Measurements from ENCODE around the gene TEX53. TPM values are rescaled to one million over a fixed set of nuclear protein-coding genes. Genes with fewer than 3 reads are reported as not detected.

TEX53 gene
- total RNA-seq: not detected in 2 replicates

GRCh38 chr9:114657705-114658104 lies at the start of gene TEX53:
Gene TEX53, minus strand, starts transcription at chr9:114657805. Its CDS starts 31 bp downstream, at chr9:114657774.
- Histone ChIP-seq H3K36me3 (ENCODE audit: control insufficient read depth, insufficient read depth, low read length) (no peaks in the 10 kb centered on the region), H3K4me3 (ENCODE audit: low read depth, low read length) (no peak within 1 kb of the TSS), H3K27me3 (ENCODE audit: control insufficient read depth, insufficient read depth, low read length) (no peaks in the 10 kb centered on the region)
- no peak for DNase-seq (ENCODE audit: low read depth)
- TF ChIP-seq CTCF (IDR thresholded peaks at IDR 0.05; ENCODE audit: insufficient read depth, low read length, poor library complexity, severe bottlenecking): no peak

- Histone ChIP-seq H3K27me3 (ENCODE audit: control insufficient read depth, insufficient read depth, low read length) (no peaks in the 10 kb centered on the region), H3K36me3 (ENCODE audit: control insufficient read depth, insufficient read depth, low read length) (no peaks in the 10 kb centered on the region), H3K4me3 (ENCODE audit: low read depth, low read length) (no peak overlapping the region)
- no peak for TF ChIP-seq CTCF (IDR thresholded peaks at IDR 0.05; ENCODE audit: insufficient read depth, low read length, poor library complexity, severe bottlenecking)
- no peak for DNase-seq (ENCODE audit: low read depth)
Observed at GRCh38 chr9:114706711-114707110, 49.1 kb upstream of the TEX53 start.

GRCh38 chr9:114701988-114702387 lies 44.4 kb upstream of the TEX53 start:
- no peak for TF ChIP-seq CTCF (IDR thresholded peaks at IDR 0.05; ENCODE audit: insufficient read depth, low read length, poor library complexity, severe bottlenecking)

GRCh38 chr9:114697951-114698351 lies 40.3 kb upstream of the TEX53 start:
- H3K27me3 ChIP-seq (ENCODE audit: control insufficient read depth, insufficient read depth, low read length): no peaks in the 10 kb centered on the region
- H3K4me3 ChIP-seq (ENCODE audit: low read depth, low read length): no peak overlapping the region
- H3K36me3 ChIP-seq (ENCODE audit: control insufficient read depth, insufficient read depth, low read length): no peaks in the 10 kb centered on the region
- TF ChIP-seq CTCF (IDR thresholded peaks at IDR 0.05; ENCODE audit: insufficient read depth, low read length, poor library complexity, severe bottlenecking): no peak
- no peak for DNase-seq (ENCODE audit: low read depth)

More at GRCh38 chr9:114701988-114702387, 44.4 kb upstream of the TEX53 start:
- Histone ChIP-seq H3K36me3 (ENCODE audit: control insufficient read depth, insufficient read depth, low read length) (no peaks in the 10 kb centered on the region), H3K4me3 (ENCODE audit: low read depth, low read length) (no peak overlapping the region), H3K27me3 (ENCODE audit: control insufficient read depth, insufficient read depth, low read length) (no peaks in the 10 kb centered on the region)
- no peak for DNase-seq (ENCODE audit: low read depth)

- H3K4me3 ChIP-seq (ENCODE audit: low read depth, low read length): no peak overlapping the region
- H3K36me3 ChIP-seq (ENCODE audit: control insufficient read depth, insufficient read depth, low read length): no peaks in the 10 kb centered on the region
- H3K27me3 ChIP-seq (ENCODE audit: control insufficient read depth, insufficient read depth, low read length): no peaks in the 10 kb centered on the region
- DNase-seq (ENCODE audit: low read depth): no peak
- no peak for TF ChIP-seq CTCF (IDR thresholded peaks at IDR 0.05; ENCODE audit: insufficient read depth, low read length, poor library complexity, severe bottlenecking)
Observed at GRCh38 chr9:114696814-114697544, 39.4 kb upstream of the TEX53 start.

GRCh38 chr9:114695948-114696347 lies 38.3 kb upstream of the TEX53 start:
- DNase-seq (ENCODE audit: low read depth): no peak
- TF ChIP-seq CTCF (IDR thresholded peaks at IDR 0.05; ENCODE audit: insufficient read depth, low read length, poor library complexity, severe bottlenecking): no peak
- Histone ChIP-seq H3K27me3 (ENCODE audit: control insufficient read depth, insufficient read depth, low read length) (no peaks in the 10 kb centered on the region), H3K36me3 (ENCODE audit: control insufficient read depth, insufficient read depth, low read length) (no peaks in the 10 kb centered on the region), H3K4me3 (ENCODE audit: low read depth, low read length) (no peak overlapping the region)
